Glutamatergic neuron (in vitro differentiated cells): ENCODE data around the gene ATE1. TPM values are rescaled to one million over a fixed set of nuclear protein-coding genes. Genes with fewer than 3 reads are reported as not detected.
A peak's percentile ranks its signal among the peaks of the same experiment; 100 is the strongest.

Experiments used
- DNase-seq: peaks from one replicate; pipeline ENCODE4 v3.0.0; 2022
- H3K27ac Mint-ChIP-seq: one replicate; pipeline ENCODE4 v1.8.0; 2020; ENCODE audit warnings: mild to moderate bottlenecking, mixed read lengths, inconsistent platforms; ENCODE audit not compliant: unreplicated experiment
- H3K27me3 Mint-ChIP-seq: one replicate; pipeline ENCODE4 v1.8.0; 2020; ENCODE audit warnings: mild to moderate bottlenecking, moderate library complexity, mixed read lengths, inconsistent platforms; ENCODE audit not compliant: unreplicated experiment
- H3K36me3 Mint-ChIP-seq: one replicate; pipeline ENCODE4 v1.8.0; 2020; ENCODE audit warnings: mild to moderate bottlenecking, mixed read lengths, inconsistent platforms; ENCODE audit not compliant: unreplicated experiment
- H3K4me1 Mint-ChIP-seq: one replicate; pipeline ENCODE4 v1.8.0; 2020; ENCODE audit warnings: mild to moderate bottlenecking, low read depth, mixed read lengths, inconsistent platforms; ENCODE audit not compliant: unreplicated experiment
- H3K4me3 Mint-ChIP-seq: one replicate; pipeline ENCODE4 v1.8.0; 2020; ENCODE audit warnings: mild to moderate bottlenecking, mixed read lengths, inconsistent platforms; ENCODE audit not compliant: unreplicated experiment
- H3K9me3 Mint-ChIP-seq: one replicate; pipeline ENCODE4 v1.8.0; 2020; ENCODE audit warnings: mild to moderate bottlenecking, moderate library complexity, mixed read lengths, inconsistent platforms; ENCODE audit not compliant: unreplicated experiment
- CTCF ChIP-seq: fragments of 200-600 bp; sonication (generic); IDR thresholded peaks from one replicate; pipeline ENCODE4 v1.5.0; 2021; ENCODE audit not compliant: partially characterized antibody, unreplicated experiment
- total RNA-seq: library from RNA; stranded (reverse); fragmentation: NEBNext Ultra II Directional; extraction: Animal tissue kit (Norgen Biotek cat#: 25700); gene quantifications from one replicate; pipeline ENCODE4 v1.2.1, GENCODE V29; 2021; ENCODE audit not compliant: unreplicated experiment

Gene ATE1
- total RNA-seq, 1 donor from 2014 or later: 30.4 TPM

- Mint-ChIP-seq H3K4me1 (no peaks in the 10 kb centered on the region), H3K9me3 (no peaks in the 10 kb centered on the region), H3K27me3 (no peaks in the 10 kb centered on the region), H3K27ac (no peak overlapping the region), H3K36me3 (no peaks in the 10 kb centered on the region), H3K4me3 (no peak overlapping the region)
- no peak for TF ChIP-seq CTCF
- DNase-seq: no peak
Observed at GRCh38 chr10:121910673-121911420, 17.0 kb downstream of the ATE1 start.

DNA sequence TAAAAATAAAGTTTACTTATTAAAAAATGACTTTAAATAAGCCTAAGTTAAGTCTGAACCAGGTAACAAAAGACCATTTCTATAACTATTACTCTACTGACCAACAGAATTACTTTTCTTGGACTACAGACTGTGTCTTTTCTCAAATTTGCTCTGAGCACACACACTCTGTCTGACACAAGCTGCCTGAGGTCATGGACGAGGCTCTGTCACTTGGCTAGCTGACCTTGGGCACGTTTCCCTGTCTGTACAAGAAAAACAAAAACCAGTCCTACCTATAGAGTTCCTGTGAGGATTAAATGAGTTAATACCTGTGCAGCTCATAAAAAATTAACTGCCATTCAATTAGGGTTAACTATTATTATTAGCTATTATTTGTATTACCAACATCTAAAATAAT, 22.9 kb downstream of the ATE1 start:
- Mint-ChIP-seq H3K36me3 (no peaks in the 10 kb centered on the region), H3K27ac (no peak overlapping the region), H3K4me1 (no peaks in the 10 kb centered on the region), H3K27me3 (no peaks in the 10 kb centered on the region), H3K4me3 (no peak overlapping the region), H3K9me3 (no peaks in the 10 kb centered on the region)
- DNase-seq: no peak
- no peak for TF ChIP-seq CTCF

DNA sequence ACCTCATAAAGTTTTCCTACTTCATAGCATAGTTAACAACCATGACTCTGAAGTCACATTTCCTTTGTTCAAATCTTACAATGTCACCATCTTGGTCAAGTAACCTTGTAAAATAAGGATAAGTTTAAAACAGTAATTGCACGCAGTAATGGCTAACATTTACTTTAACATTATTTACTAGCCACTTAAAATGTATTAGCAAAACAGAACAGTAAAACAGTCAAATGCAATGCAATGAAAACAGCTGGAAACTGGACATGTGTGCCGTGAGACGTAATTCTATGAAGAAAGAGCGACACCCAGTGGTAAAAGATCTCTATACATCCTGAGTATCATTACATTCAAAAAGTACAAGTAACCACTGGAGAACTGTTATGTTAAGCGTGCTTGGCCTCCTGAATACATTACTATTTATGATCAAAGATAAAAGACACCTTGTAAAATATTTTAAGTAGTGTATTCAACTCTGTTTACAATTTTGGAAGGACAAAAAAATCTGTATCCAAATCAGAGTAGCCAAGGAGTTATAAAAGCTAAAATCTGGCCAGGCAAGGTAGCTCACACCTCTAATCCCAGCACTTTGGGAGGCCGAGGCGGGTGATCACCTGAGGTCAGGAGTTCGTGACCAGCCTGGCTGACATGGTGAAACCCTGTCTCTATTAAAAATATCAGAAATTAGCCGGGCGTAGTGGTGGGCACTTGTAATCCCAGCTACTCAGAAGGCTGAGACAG, 27.2 kb downstream of the ATE1 start:
- Mint-ChIP-seq H3K27ac (peak overlapping the region; percentile 60), H3K9me3 (no peaks in the 10 kb centered on the region), H3K36me3 (no peaks in the 10 kb centered on the region), H3K27me3 (peaks cover 2% of the 10 kb centered on the region), H3K4me1 (no peaks in the 10 kb centered on the region), H3K4me3 (no peak overlapping the region)
- peak; percentile 77 for TF ChIP-seq CTCF
- no peak for DNase-seq

DNA sequence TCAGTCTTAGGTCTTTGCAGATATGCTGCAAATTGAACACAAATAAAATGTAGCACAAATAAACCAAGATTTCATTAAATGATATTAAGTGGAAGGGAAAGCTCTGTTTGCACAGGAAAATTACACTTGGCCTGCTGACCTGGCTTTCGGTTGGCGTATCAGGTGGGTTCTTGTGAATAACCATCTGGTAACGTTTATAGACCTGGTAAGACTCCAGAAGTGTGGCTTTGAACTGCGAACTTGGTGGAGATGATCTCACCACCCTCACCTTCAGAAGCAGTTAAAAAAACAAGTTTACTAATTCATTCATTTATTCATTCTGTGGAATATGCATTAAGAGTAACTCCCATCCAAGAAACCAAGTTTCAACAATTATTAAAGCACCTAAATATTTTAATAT, 28.1 kb downstream of the ATE1 start:
- Mint-ChIP-seq H3K36me3 (no peaks in the 10 kb centered on the region), H3K4me1 (no peaks in the 10 kb centered on the region), H3K4me3 (no peak overlapping the region), H3K27ac (no peak overlapping the region), H3K9me3 (no peaks in the 10 kb centered on the region), H3K27me3 (peaks cover 2% of the 10 kb centered on the region)
- DNase-seq: no peak
- TF ChIP-seq CTCF: no peak

GRCh38 chr10:121891103-121891502, 36.7 kb downstream of the ATE1 start:
- Mint-ChIP-seq H3K27me3 (no peaks in the 10 kb centered on the region), H3K4me1 (no peaks in the 10 kb centered on the region), H3K27ac (no peak overlapping the region), H3K9me3 (peaks cover 2% of the 10 kb centered on the region), H3K4me3 (no peak overlapping the region), H3K36me3 (no peaks in the 10 kb centered on the region)
- no peak for TF ChIP-seq CTCF
- no peak for DNase-seq
